Testis (tissue), 2 donors: ENCODE results near the gene TP73.

ENCODE experiments used
- POLR2A ChIP-seq: fragments of 450-650 bp; IDR thresholded peaks from one replicate; pipeline ENCODE4 v1.6.1; 2017; ENCODE audit warnings: antibody characterized with exemption, mild to moderate bottlenecking, moderate library complexity
- TF ChIP-seq, protein P1 (sequence below), 3 experiments: fragments of 450-650 bp in 2 of 3; fragments of 200-600 bp in 1 of 3; sonication (generic) in 1 of 3; IDR thresholded peaks; one replicate each; pipeline ENCODE4 v1.5.1; 2016 to 2019; ENCODE audit warnings: antibody characterized with exemption in 3 of 3, mild to moderate bottlenecking in 2 of 3, moderate library complexity in 1 of 3

DNA sequence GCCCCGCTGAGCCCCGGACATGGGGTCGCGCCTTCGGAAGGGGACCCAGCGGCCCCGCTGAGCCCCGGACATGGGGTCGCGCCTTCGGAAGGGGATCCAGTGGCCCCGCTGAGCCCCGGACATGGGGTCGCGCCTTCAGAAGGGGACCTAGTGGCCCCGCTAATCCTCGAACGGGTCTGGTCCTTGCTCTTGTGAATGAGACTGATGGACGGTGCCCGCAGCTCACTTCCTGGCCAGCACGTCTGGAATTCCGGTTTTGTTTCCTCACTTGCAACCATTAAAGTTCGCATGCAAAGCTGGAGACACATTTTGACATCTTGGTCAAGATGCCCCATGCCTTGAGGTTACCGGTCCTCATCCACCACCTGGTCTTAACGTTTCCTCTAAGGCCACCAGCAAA is 8.0 kb upstream of the TP73 start:
- TF ChIP-seq, protein P1, sequence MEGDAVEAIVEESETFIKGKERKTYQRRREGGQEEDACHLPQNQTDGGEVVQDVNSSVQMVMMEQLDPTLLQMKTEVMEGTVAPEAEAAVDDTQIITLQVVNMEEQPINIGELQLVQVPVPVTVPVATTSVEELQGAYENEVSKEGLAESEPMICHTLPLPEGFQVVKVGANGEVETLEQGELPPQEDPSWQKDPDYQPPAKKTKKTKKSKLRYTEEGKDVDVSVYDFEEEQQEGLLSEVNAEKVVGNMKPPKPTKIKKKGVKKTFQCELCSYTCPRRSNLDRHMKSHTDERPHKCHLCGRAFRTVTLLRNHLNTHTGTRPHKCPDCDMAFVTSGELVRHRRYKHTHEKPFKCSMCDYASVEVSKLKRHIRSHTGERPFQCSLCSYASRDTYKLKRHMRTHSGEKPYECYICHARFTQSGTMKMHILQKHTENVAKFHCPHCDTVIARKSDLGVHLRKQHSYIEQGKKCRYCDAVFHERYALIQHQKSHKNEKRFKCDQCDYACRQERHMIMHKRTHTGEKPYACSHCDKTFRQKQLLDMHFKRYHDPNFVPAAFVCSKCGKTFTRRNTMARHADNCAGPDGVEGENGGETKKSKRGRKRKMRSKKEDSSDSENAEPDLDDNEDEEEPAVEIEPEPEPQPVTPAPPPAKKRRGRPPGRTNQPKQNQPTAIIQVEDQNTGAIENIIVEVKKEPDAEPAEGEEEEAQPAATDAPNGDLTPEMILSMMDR (IDR thresholded peaks at IDR 0.05), result no peak
- no peak for TF ChIP-seq POLR2A
